Immature natural killer cell (primary cell): ENCODE results near the gene ALK. TPM values are rescaled to one million over a fixed set of nuclear protein-coding genes. Genes with fewer than 3 reads are reported as not detected.

Experiments used
- DNase-seq, 3 donors: peaks; one replicate each; pipeline ENCODE4 v3.0.0; 2022; ENCODE audit warnings: mixed read lengths in 1 of 3
- H3K27ac Mint-ChIP-seq, 6 donors: one replicate each; pipeline ENCODE4 v1.8.0; 2020; ENCODE audit warnings: mixed read lengths in 6 of 6, mild to moderate bottlenecking in 5 of 6, inconsistent platforms in 4 of 6, moderate library complexity in 3 of 6
- H3K27me3 Mint-ChIP-seq, 3 donors: one replicate each; pipeline ENCODE4 v1.8.0; 2020 to 2021; ENCODE audit warnings: low read depth in 3 of 3, mild to moderate bottlenecking in 3 of 3, mixed read lengths in 3 of 3, moderate library complexity in 3 of 3, inconsistent platforms in 1 of 3
- H3K36me3 Mint-ChIP-seq, 3 donors: one replicate each; pipeline ENCODE4 v1.8.0; 2020; ENCODE audit warnings: mixed read lengths in 3 of 3, inconsistent platforms in 2 of 3, mild to moderate bottlenecking in 2 of 3
- H3K4me1 Mint-ChIP-seq, 2 donors: one replicate each; pipeline ENCODE4 v1.8.0; 2020; ENCODE audit warnings: inconsistent platforms in 2 of 2, mild to moderate bottlenecking in 2 of 2, mixed read lengths in 2 of 2, moderate library complexity in 1 of 2
- H3K4me3 Mint-ChIP-seq, 5 donors: one replicate each; pipeline ENCODE4 v1.8.0; 2020; ENCODE audit warnings: mild to moderate bottlenecking in 5 of 5, mixed read lengths in 5 of 5, inconsistent platforms in 3 of 5, moderate library complexity in 3 of 5
- H3K9me3 Mint-ChIP-seq, 6 donors: one replicate each; pipeline ENCODE4 v1.8.0; 2020; ENCODE audit warnings: mild to moderate bottlenecking in 6 of 6, mixed read lengths in 6 of 6, inconsistent platforms in 4 of 6, moderate library complexity in 3 of 6
- polyA plus RNA-seq, 3 donors: library from polyadenylated mRNA; unstranded; fragments of 300-500 nt; fragmentation: Illumina TruSeq; gene quantifications; one replicate each; pipeline ENCODE4 v1.2.3, GENCODE V29; 2021

Gene ALK
- polyA plus RNA-seq, 3 donors from 2014 or later = not detected

GRCh38 chr2:29193681-29194080, 727.7 kb downstream of the ALK start:
- Mint-ChIP-seq H3K9me3 (no peaks in the 10 kb centered on the region), H3K27ac (no peak overlapping the region), H3K4me3 (no peak overlapping the region), H3K36me3 (peaks cover 3 to 10% (median 5%) of the 10 kb centered on the region in 3 donors), H3K4me1 (peaks cover 6 to 9% of the 10 kb centered on the region in 2 donors), H3K27me3 (peaks cover 0 to 7% (median 0%) of the 10 kb centered on the region in 3 donors)
- DNase-seq = no peak

DNA sequence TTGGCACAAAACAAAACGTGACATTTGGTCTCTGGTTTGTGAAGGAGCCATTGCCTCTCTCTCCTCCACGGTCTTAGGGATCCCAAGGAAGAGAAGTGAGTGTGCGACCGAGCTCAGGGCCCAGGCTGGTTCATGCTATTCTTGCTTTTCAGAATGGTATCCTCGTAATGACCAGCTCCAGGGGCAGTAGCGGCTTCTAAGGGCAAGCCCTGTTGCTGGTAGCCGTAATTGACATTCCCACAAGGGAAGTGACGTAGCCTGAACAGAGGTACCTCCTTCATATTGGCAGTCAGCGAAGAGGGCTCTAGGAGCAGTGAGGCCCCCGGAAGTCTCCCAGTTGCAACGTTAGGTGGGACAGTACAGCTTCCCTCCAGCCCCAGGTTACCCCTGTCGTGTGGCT, 728.3 kb downstream of the ALK start:
- Mint-ChIP-seq H3K9me3 (no peaks in the 10 kb centered on the region), H3K4me1 (peaks cover 6 to 9% of the 10 kb centered on the region in 2 donors), H3K27ac (no peak overlapping the region), H3K27me3 (peaks cover 0 to 7% (median 0%) of the 10 kb centered on the region in 3 donors), H3K36me3 (peaks cover 5 to 10% (median 6%) of the 10 kb centered on the region in 3 donors), H3K4me3 (no peak overlapping the region)
- DNase-seq = no peak

GRCh38 chr2:29192526-29192925, 728.9 kb downstream of the ALK start:
- peaks cover 6 to 9% of the 10 kb centered on the region in 2 donors for H3K4me1 Mint-ChIP-seq
- no peak overlapping the region for H3K27ac Mint-ChIP-seq
- H3K9me3 Mint-ChIP-seq = no peaks in the 10 kb centered on the region
- H3K27me3 Mint-ChIP-seq = peaks cover 0 to 7% (median 0%) of the 10 kb centered on the region in 3 donors
- DNase-seq = no peak
- H3K4me3 Mint-ChIP-seq = no peak overlapping the region
- H3K36me3 Mint-ChIP-seq = peaks cover 10 to 12% (median 11%) of the 10 kb centered on the region in 3 donors

- H3K4me3 Mint-ChIP-seq = no peak overlapping the region
- H3K9me3 Mint-ChIP-seq = no peaks in the 10 kb centered on the region
- no peak for DNase-seq
- peaks cover 10 to 15% (median 13%) of the 10 kb centered on the region in 3 donors for H3K36me3 Mint-ChIP-seq
- no peak overlapping the region for H3K27ac Mint-ChIP-seq
- H3K4me1 Mint-ChIP-seq = peaks cover 4 to 9% of the 10 kb centered on the region in 2 donors
- peaks cover 0 to 7% (median 0%) of the 10 kb centered on the region in 3 donors for H3K27me3 Mint-ChIP-seq
Observed at GRCh38 chr2:29191817-29192216, 729.6 kb downstream of the ALK start.

DNA sequence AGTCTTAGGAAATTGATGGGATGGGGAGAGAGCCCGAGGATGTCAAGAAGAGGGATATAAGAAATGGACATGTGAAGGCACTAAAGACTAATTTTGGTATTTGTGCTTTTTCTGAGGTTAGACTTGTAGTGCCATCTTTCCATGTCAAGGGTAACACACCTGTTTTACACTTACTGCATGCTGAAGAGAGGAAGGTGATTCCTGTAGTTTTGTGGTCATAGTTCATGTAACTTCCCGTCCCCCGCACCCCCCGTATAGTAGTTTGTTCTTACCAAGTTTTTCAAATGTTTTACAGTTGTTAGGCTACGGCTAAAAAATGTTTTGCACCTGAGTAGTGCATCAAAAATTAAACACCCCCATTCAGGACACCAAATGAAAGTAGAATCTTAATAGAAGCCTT, 732.3 kb downstream of the ALK start:
- DNase-seq = no peak
- no peak overlapping the region for H3K4me3 Mint-ChIP-seq

DNA sequence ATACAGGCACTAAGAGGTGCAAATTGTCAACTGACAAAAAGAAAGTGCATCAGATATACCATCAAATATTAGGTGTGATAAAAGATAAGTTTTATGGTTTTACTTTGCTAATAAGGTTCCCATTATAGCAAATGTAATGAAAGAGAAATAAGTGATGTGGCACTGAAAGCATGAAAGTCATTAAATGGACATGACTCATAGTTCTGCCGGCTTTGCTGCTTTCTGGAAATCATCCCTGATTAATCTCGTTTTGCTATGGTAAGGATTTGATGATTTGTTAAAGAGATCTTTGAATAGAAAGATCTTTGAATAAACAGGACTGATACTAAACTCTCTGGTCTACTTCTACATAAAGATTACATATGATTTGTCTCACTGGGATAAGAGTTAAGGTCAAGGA, 733.5 kb downstream of the ALK start:
- Mint-ChIP-seq H3K4me3 (no peak overlapping the region), H3K27ac (no peak overlapping the region), H3K4me1 (peaks cover 0 to 9% of the 10 kb centered on the region in 2 donors), H3K9me3 (no peaks in the 10 kb centered on the region), H3K27me3 (peaks cover 0 to 6% (median 0%) of the 10 kb centered on the region in 3 donors), H3K36me3 (peaks cover 13 to 27% (median 19%) of the 10 kb centered on the region in 3 donors)
- DNase-seq = no peak

More for the DNA sequence above, 732.3 kb downstream of the ALK start:
- peaks cover 13 to 24% (median 18%) of the 10 kb centered on the region in 3 donors for H3K36me3 Mint-ChIP-seq
- peaks cover 0 to 6% (median 0%) of the 10 kb centered on the region in 3 donors for H3K27me3 Mint-ChIP-seq
- no peak overlapping the region for H3K27ac Mint-ChIP-seq
- H3K9me3 Mint-ChIP-seq = no peaks in the 10 kb centered on the region
- H3K4me1 Mint-ChIP-seq = peaks cover 0 to 9% of the 10 kb centered on the region in 2 donors

DNA sequence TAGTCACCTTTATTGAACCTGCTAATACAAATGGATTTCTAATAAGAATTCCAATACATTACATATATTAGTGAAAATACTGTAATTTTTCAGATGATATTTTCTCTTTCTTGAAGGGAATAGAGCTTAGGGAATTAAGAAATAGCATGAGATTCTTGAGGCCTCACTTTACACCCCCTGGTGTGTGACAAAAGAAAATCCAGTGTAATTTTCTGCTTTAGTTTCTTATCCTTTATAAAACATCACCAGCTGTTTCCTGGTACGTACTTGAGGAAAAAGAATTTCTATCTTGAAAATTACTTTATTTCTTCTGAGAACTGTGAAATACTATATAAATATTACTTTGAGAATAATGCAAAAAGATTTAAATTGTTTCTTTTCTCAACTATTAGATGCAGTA, 734.6 kb downstream of the ALK start:
- no peaks in the 10 kb centered on the region for H3K9me3 Mint-ChIP-seq
- H3K4me3 Mint-ChIP-seq = no peak overlapping the region
- no peak overlapping the region for H3K27ac Mint-ChIP-seq
- peaks cover 0 to 9% of the 10 kb centered on the region in 2 donors for H3K4me1 Mint-ChIP-seq
- DNase-seq = no peak
- peaks cover 0 to 6% (median 0%) of the 10 kb centered on the region in 3 donors for H3K27me3 Mint-ChIP-seq
- H3K36me3 Mint-ChIP-seq = peaks cover 16 to 33% (median 21%) of the 10 kb centered on the region in 3 donors

DNA sequence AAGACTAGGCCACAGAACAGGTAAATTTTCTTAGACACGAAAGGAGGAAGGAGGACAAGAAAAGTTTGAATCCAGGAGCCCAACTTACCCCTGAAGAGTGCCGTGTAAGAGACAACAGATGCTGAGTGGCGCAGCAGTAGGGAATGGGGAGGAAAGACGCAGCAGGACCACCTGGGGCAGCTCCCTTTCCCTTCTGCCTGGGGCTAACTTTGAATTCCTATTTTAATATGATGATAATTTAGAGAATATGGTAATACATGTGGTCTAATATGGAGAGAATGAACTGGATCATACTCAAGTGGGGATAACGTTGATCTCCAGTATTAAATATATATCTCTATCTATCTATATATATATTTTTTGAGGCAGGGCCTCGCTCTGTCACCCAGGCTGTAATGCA, 736.9 kb downstream of the ALK start:
- Mint-ChIP-seq H3K36me3 (peaks cover 18 to 37% (median 21%) of the 10 kb centered on the region in 3 donors), H3K27me3 (peaks cover 0 to 3% (median 0%) of the 10 kb centered on the region in 3 donors), H3K4me3 (no peak overlapping the region), H3K4me1 (peaks cover 0 to 7% of the 10 kb centered on the region in 2 donors), H3K27ac (no peak overlapping the region), H3K9me3 (no peaks in the 10 kb centered on the region)
- DNase-seq = no peak

GRCh38 chr2:29182920-29183319, 738.5 kb downstream of the ALK start:
- no peaks in the 10 kb centered on the region for H3K27me3 Mint-ChIP-seq
- peaks cover 15 to 47% (median 18%) of the 10 kb centered on the region in 3 donors for H3K36me3 Mint-ChIP-seq
- no peak overlapping the region for H3K4me3 Mint-ChIP-seq
- no peaks in the 10 kb centered on the region for H3K9me3 Mint-ChIP-seq
- no peak overlapping the region for H3K27ac Mint-ChIP-seq
- DNase-seq = no peak
- no peaks in the 10 kb centered on the region for H3K4me1 Mint-ChIP-seq

DNA sequence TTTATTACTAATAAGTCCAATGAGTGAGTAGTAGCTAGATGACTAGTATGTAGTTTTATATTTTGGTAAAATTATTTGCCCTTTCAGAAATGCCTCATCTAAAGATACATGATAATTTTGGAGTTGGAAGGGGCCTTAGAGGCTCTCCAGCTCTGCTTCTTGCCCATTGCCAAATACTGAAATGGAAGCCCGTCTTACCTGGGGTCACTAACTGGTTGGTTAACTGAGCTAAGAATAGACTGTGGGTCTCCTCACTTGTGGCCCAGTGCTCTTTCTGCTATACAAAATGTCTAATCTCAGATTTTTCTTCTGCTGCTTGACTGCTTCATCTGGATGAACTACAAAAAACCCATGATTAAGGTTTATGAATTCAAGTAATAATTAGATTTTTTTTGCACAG, 739.1 kb downstream of the ALK start:
- H3K27ac Mint-ChIP-seq = no peak overlapping the region
- no peaks in the 10 kb centered on the region for H3K4me1 Mint-ChIP-seq
- H3K36me3 Mint-ChIP-seq = peaks cover 13 to 41% (median 19%) of the 10 kb centered on the region in 3 donors
- no peaks in the 10 kb centered on the region for H3K9me3 Mint-ChIP-seq
- H3K4me3 Mint-ChIP-seq = no peak overlapping the region
- H3K27me3 Mint-ChIP-seq = no peaks in the 10 kb centered on the region
- no peak for DNase-seq

- H3K4me1 Mint-ChIP-seq = peaks cover 0 to 8% of the 10 kb centered on the region in 2 donors
- H3K27me3 Mint-ChIP-seq = peaks cover 0 to 2% (median 0%) of the 10 kb centered on the region in 3 donors
- no peaks in the 10 kb centered on the region for H3K9me3 Mint-ChIP-seq
- H3K4me3 Mint-ChIP-seq = no peak overlapping the region
- DNase-seq = no peak
- peaks cover 10 to 49% (median 26%) of the 10 kb centered on the region in 3 donors for H3K36me3 Mint-ChIP-seq
- no peak overlapping the region for H3K27ac Mint-ChIP-seq
Observed at GRCh38 chr2:29175338-29175737, 746.0 kb downstream of the ALK start.

GRCh38 chr2:29174937-29175336, 746.4 kb downstream of the ALK start:
- Mint-ChIP-seq H3K9me3 (no peaks in the 10 kb centered on the region), H3K36me3 (peaks cover 10 to 50% (median 28%) of the 10 kb centered on the region in 3 donors), H3K27ac (no peak overlapping the region), H3K4me1 (peaks cover 0 to 8% of the 10 kb centered on the region in 2 donors), H3K27me3 (peaks cover 0 to 2% (median 0%) of the 10 kb centered on the region in 3 donors), H3K4me3 (no peak overlapping the region)
- DNase-seq = no peak

GRCh38 chr2:29166242-29167039, 754.9 kb downstream of the ALK start:
- Mint-ChIP-seq H3K36me3 (peaks cover 24 to 31% (median 30%) of the 10 kb centered on the region in 3 donors), H3K9me3 (no peaks in the 10 kb centered on the region), H3K4me1 (peaks cover 0 to 8% of the 10 kb centered on the region in 2 donors), H3K27ac (peak overlapping the region in 4 of 6 donors; percentile 2 to 23 (median 18)), H3K4me3 (no peak overlapping the region), H3K27me3 (no peaks in the 10 kb centered on the region)
- no peak for DNase-seq
